D341Med (cell line): ENCODE data around the gene B4GALT4.

Source experiments
- DNase-seq: peaks from one replicate; pipeline ENCODE4 v3.0.0; 2012; ENCODE audit warnings: low spot score

Gene B4GALT4

DNA sequence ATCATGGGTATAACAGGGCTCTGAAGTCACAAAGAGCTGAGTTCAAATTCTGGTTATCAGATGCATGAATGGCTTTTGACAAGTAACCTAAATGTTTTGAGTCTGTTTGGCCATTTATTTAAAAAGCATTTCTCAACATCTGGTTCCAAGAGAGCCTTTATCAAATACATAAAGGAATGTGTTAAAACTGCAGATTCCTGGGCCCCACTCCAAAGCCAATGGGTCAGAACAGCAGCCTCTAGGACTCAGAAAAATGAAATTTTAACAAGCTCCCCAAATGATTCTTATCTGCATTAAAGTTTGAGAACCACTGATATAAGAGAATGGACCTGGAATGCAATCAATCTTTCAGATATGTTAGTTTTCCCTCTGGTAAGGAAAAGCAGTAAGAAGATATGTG is 3.4 kb downstream of the B4GALT4 start:
- no peak for DNase-seq

DNA sequence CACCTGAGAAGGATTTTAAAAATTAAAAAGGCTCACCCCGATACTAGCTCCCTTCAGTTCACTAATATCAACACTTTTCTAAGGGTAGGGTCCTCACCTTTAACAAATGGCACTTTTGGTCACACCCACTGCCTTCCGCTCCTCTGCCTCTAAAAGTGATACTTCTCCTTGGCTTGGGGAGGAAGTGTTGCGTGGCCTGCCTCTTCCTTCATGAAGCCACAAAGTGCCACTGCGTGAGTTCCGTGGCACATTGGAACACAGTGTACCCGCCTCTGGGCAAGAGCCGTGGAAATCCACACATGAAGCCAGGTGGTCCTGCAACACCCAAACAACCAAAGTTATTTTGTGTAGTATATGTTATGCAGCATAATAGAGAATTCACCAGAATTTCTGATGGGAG is 3.9 kb downstream of the B4GALT4 start:
- DNase-seq, result no peak

DNA sequence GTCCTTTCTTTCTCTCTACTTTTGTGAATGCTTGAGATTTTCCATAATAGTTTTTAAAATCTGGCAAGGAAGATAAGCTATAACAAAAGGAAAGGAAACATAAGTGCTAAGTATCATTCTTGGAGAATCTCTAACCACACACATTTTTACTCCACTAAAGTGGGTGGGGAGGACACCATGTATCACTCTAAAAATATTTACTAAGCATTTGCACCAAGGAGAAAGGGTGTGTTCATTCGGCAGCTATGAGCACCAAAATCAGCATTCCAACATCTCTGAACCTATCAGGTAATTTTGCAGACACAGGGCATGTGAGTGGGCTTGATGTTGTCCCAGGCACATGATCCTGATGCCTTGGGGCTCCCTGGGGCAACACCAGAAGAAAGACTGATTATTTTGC is 5.5 kb downstream of the B4GALT4 start:
- no peak for DNase-seq

DNA sequence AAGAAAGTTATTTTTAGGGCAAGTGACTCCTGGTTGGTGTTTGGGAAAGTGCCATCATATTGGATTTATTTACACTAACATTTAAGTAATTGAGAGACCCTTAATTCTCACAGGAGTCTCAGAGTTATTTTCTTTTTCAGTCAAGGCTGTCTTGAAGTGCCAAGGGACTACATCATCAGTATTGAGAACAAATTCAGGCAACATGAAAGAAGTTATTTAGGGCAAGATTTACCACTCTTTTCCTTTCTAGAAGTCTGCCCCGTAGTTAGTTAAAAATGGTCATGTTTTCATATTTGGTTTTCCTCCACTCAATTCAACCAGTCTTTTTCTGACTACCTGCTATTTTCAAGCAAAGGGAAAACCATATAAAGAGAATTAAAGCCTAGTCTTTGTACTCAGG is 6.1 kb downstream of the B4GALT4 start:
- no peak for DNase-seq

DNA sequence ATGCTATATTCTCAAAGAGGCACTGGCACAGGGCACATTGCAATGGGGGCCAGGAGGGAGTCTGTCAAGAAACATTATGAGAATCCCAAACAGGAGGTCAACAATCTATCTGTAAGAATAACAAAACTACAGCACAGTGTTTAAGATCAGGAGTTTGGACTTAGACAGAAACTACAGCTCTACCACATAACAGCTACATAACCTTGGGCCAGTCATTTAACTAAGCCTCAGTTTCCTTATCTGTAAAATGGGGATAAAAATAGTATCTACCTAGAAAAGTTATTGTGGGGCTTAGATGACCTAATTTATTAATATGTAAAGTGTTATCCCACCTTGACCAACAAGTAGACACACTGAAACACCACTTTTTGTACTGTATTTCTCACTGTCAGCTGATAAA is 9.9 kb downstream of the B4GALT4 start:
- no peak for DNase-seq

DNA sequence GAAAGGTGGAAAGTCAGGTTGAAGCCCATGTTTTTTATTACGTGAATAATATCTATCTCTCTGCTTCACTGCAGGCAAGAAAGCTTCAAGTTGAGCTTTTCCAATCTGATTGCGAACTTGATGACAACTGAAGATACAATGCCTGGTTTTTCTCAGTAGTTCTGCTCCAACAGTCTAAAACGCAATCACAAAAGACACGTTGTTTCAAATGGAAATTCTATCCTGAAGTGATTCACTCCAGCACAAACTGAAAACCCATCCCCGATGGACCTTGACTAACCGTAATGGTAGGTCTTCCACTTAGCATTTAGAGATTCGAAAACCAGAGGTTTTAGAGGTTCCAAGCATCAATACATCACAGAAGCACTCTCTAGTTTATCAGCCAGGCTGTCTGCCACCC is 10.6 kb downstream of the B4GALT4 start:
- no peak for DNase-seq

DNA sequence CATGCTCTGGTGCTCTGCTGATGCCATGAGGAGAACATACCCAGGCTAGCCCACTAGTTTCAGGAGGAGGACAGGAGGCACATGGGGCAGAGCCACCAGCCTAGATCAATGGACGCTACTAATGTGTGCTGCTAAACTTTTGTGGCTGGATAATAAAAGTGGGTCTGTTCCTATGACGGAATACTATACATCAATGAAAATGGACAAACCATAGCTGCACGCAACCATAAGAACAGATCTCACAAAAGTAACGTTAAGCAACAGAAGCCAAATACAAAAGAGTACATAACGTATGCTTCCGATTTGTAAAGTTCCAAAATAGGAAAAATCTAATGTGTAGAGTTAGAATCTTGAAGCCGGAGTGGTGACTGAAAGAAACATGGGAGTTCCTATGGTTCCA is 11.5 kb downstream of the B4GALT4 start:
- DNase-seq, result no peak

DNA sequence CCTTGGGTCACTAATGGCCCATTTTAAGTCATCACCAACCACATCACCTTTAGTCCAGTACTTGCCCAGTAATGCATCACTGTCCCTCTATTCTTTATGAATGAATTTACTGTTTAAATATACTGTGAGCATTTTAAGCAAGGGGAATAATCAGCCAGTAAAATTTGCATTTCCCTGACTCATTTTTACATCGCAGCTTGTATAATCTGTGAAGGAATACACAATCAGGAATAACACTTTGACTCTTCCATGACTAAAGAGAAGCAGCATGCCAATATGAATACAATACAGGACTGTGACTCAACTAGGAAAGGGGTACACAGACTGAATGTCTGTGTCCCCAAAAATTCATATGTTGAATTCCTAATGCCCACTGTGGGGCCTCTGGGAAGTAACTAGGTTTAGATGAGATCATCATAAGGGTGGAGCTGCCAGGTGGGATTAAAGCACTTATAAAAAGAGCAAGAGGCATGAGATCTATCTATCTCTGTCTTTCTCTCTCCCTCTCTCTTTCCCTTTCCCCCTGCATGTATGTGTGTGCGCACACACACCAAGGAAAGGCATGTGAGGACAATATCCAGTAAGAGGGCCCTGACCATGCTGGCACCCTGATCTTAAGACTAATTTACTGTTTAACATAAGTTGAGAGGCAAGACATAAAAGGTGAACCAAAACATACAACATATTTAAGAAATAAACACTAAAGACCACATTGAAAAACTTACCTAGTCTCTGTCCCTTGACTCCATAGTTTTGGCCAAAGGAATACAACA is 12.1 kb downstream of the B4GALT4 start:
- DNase-seq, result no peak

DNA sequence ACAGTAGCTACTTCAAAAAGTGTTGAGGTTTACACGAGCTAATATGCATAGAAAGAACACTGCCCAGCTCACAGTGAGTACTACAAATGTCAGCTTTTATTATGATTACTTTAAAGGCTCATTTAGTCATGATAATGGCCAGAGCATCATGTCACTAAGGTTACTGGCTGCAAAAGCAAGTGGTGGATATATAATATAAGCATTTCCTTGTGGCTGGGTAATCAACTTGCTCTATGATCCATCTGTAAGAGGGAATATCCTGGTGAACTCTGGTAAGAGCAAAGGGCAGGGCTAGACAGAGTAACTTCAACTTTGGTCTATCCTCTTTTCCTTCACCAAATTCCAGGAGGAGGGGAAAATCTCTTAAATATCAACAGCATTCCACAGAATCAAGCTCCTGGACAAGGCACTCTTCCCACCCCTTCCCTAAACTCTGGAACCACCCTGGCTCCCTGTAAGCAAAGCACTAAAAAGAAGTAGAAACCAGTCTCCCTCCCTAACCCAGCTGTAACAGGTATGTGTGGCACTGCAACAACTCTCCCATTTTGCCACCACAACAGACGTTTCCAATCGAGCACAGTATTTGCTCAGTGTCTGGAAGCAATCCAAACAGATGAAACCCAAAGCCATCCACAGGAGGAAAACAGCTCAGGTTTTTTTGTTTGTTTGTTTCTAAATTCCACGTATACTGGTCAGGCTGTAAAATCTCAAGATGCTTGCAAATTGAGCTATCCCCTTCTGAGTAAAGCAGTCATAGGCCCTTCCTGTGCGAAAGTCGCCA is 13.4 kb downstream of the B4GALT4 start:
- DNase-seq, result no peak

DNA sequence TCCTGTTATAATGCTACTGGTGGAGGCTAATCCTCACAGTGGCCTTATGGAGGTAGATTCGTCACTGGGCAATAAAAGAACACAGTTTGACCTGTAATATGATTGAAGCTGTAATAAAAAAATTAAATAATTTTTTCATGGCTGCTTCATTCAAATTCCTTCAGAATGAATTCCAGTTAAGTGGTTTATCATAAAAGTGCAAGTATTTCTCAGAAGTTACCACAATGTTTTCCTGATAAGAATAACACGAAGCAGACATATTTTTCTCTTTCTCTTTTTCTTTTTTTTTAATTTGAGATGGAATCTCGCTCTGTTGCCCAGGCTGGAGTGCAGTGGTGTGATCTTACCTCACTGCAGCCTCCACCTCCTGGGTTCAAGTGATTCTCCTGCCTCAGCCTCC is 15.6 kb downstream of the B4GALT4 start:
- DNase-seq, result no peak

DNA sequence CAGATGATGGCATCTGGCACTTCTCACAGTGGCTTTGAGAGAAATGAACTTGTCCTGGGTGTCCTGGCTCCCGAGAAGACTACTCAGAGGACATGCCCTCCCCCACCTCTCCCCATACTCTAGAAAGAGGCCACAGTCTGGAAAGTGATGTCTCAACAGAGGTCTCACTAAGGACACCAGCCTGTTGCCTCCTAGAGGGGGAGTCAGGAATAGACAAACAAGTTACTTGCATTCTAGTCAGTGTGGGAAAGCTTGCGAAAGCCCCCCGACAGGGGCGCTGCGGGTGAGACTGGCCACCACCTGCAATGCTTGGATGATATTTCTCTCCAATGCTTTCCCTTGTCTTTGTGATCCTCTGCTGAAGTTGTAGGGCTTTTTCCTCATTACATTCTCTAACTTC is 17.2 kb downstream of the B4GALT4 start:
- DNase-seq, result no peak

DNA sequence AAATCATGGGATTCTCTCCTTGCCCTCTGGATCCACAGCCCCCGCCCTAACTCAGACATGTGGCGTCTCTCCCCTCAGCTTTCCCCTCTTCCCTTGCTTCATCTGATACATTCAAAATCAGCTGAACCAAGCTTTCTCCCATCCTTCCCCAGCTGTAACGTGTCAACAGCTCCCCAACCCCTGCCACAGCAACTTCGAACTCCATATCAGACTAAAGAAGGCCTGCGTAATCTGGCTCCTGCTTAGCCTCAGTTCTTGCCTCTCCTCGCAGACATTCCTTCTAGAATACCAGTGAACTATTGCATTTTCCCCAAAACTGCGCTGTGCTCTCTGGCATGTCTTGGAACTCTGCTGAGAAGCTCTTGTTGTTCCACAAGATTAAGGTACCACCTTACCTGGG is 18.3 kb downstream of the B4GALT4 start:
- no peak for DNase-seq

DNA sequence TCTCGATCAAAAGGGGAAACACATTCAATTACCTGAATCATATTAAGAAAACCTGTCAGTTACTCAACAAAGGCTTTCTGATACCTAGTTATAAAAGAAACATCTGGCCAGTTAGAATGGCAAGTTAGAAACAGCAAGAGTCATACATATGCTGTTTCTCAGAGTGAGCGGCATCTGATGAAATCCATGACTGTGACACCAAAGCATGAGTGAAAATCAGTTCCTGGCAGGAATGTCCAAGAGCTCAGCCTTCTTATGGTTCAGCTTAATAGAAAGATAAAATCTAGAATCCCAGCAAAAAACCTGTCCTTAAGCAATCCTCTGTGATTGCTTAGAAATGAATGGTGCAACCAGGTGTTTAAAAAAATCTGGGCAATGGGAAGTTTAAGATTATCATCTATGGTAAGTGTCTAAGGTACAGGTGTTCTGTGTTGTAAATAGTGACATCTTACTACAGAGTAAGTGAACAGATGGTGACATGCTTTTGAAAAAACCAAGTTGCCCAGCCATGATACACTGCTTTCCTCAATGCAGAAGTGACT is 18.8 kb downstream of the B4GALT4 start:
- DNase-seq, result no peak

DNA sequence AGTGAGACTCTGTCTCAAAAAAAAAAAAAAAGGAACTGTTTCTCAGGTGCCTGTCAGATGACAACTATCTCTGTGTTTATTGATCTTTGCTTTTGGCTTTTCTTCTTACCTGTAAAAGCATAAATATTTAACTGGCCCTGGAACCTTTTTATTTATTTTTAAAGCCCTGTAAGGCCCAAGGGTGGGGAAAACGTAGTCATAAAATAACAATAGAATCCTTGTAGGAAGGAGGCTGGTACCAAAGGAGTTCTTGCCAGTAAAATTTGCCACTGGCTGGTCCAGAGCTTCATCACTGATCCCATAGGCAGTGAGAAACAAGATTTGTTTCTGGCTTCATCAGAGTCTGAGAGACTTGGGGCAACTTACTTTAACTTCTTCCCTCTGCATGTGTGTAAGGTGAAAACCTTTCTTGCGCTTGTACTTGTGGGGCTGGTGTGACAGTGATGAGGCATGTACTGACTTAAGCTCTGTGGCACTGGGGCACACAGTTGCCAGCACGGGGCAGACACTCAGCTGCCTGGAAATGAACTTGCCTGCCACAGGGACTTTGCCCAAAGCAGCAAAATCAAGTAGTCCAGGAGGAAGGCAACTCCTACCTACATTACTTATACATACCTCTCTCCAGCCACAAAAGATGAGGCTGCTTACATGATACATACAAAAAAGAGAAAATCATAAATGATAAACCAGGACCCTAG is 19.6 kb downstream of the B4GALT4 start:
- DNase-seq, result no peak

DNA sequence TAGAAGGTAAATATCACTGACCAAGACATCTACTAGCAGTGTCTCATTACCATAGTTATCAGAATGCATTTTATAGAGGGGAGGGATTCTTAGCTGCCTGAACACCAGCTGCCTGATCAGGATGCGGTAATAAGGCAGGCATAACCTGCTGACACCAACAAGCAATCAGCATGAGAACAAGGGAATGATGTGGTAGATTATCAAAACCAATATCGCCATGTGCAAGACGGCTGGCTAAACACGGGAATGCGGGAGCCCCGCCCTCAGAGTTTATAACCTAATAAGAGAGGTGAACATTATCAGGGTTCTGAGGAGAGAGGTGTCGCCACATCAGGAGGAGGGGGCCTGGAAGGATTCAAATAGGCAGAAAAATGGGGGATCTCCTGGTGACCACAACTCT is 20.5 kb downstream of the B4GALT4 start:
- no peak for DNase-seq

DNA sequence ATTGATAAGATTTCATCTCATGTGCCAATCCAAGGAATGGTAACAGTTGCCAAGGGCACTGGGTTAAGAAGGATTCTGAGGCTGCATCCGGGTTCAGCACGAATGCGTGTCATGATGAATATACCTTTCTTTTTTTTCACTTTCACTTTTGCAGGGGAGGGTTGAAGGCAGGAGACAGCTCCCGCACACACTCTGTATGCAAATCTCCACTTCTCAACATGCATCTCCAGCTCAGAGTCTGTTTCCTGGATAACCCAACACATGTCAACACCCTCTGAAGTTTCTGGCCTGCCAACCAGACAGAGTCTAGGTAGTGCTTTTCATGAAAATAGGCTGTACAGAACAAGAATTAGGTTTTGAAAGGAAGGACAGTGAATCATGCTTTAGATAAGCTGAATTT is 21.6 kb downstream of the B4GALT4 start:
- no peak for DNase-seq

DNA sequence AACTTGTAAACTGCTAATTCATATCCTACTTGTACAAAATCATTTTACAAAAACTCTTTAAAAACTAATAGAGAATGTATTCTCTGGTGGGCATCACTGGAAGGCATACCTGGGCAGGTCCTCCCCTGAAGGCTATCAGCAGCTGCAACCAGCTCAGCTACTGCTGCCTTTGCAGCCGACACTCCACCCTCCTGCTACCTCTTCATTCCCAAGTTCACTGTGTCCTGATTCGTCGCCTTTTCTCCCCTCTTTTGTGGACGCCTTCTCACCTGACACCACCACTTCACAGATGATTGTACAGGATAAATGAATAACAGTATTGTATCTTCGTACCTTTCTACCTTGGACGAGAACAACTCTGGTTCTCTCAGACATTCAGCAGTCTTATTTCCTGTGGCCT is 28.9 kb downstream of the B4GALT4 start:
- DNase-seq, result no peak

DNA sequence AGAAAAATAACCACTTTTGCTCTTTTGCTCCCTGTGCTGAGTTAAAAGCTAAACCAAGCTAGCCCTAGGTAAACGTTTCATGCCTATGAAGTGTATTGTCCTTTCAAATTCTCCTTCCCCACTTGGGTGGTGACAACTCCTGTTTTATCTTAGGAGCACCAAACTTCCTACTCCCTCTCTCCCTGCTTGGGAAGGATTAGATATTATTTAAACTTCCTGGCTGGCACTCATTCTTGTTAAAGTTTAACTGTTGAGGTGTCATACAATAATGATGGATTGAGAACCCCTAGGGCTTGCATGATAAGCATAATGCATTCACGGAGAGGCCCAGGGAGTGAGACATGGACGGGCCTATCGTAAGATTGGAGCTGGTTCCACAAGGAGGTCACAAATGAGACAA is 29.5 kb downstream of the B4GALT4 start:
- no peak for DNase-seq

DNA sequence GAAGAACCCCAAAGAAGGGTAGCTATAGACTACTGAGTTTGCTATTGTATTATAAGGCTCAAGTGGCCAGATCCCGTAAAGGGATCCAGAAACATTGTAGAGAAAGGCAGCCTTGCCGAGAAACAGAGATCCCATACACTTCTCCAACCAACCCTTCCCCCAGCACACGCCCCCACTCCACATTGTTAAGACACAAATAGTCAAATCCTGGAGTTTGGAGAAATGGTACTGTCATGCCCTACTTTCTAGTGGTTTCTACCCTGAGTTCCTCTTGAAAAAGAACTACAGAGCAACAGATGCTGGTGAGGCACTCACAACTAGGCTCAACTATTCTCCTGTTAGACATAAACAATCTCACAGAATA is 33.2 kb downstream of the B4GALT4 start:
- no peak for DNase-seq

DNA sequence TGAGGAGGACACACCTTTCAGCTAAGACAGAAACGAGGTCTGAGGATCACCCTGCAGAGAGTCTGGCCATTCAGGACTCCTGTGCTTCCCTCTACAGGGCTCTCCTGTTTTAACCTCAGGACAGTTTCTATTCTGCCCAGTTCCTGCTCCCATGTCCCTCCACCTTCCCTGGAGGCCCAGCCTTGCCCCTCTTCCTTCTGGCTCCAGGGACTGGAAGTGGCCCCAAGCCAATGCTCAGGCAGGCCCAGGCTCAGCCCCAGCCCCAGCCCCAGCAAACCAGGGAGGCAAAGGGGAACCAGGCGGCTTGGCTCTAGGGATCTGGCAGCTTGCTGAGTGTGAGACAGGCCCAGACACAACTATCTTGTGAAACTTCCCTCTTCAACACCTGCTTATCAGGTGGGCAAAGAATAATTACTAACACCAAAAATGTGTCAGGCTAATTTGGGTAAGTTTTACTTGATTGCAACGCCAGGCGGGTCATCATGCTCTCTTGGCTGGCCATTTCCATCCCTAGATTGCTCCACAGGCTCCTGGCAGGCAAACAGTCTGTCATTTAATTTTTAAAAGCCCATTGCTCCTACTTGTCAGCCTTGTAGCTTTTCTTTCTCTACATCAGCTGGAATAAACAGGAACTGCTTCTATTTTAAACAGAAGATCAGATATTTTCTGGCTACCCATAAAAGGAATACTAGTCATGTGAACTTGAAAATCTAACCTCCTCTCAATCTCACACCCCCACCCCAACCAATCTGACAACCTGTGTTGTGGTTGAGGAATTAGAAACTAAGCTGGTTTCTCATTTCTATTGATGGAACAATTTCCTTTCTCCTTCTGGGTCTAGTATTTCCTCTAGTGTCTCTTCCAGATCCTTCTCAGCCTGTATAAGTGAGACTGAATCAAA is 33.8 kb downstream of the B4GALT4 start:
- no peak for DNase-seq

DNA sequence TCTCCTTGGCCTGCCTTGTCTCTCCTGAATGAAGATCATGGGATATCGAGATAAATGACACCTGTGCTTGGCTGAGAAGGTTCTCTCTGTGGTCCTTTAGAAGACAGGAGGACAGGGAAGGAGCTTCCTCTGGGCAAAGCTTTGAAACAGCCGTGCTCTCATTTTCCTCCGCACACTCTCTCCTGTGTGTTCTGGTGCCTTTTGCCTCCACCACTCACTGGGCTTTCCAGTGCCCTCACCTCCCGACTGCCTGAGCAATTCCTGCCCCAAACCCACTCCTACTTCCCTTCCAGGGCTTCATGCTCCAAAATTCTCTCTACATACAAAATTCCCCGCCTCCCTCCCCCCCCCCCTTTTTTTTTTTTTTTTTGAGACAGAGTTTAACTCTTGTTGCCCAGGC is 35.0 kb downstream of the B4GALT4 start:
- no peak for DNase-seq

DNA sequence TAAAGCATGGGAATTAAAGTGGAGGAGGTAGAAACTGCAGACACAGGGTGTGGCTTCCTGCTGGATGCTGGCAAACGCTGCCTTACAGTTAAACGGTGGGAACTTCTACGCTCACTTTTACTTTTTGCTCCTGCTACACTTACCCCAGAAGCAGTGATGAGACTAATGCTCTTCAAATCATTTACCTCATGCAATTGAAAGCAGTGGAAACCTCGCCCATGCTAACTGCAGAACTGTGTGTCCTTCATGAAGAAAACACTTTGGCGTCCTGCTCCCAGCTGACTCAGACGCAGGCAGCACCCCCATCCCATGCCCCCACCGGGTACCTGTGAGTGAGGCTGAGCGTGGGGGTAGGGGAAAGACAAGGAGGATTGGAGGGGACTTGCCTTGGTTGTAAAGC is 35.5 kb downstream of the B4GALT4 start:
- DNase-seq, result no peak
